ENCODE measurements around the gene AZGP1. TPM values are rescaled to one million over a fixed set of nuclear protein-coding genes. Genes with fewer than 3 reads are reported as not detected.
A peak's percentile ranks its signal among the peaks of the same experiment; 100 is the strongest.
"Not testable (repeated sequence)": the region's sequence is repeated elsewhere in the genome, so short reads cannot be mapped to it uniquely, and the experiment has no call there.

Gene AZGP1
- total and polyA plus RNA-seq, 4 experiments from 2014 or later = not detected

DNA sequence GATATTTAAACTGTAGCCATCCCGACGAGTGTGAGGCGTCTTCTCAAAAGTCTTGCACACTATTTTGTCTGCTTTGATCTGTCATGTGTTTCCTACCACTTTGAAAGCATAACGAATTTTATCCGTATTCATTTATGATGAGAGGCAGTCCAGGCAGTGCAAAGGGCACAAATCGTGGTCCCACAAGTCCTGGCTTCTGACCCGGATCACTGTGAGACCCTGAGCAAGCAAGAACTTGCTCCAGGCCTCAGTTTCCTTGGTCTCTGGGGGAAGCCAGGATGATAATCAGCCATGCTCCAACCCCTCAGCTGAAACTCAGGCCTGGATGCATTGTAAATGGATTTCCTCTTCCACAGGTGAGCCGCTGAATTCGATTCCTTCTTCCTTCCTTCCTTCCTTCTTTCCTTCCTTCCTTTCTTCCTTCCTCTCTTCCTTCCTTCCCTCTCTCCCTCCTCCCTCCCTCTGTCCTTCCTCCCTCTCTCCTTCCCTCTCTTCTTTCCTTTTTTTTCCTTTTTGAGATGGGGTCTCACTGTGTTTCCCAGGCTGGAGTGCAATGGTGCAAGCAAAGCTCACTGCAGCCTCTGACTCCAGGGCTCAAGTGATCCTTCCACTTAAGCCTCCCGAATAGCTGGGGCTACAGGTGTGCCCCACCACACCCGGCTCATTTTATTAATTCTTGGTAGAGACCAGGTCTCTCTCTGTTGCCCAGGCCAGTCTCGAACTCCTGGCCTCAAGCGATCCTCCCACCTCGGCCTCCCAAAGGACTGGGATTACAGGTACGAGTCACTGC lies 21.1 kb upstream of the AZGP1 start:
- peaks cover 8 to 15% (median 12%) of the 10 kb centered on the region in 4 donors for H3K4me1 Mint-ChIP-seq
- CTCF ChIA-PET (ENCODE audit: partially characterized antibody) = interaction anchor here (0.7 to 12.8 kb wide), 9 partner anchors 11 to 664 kb away, joined by 3 to 268 read pairs (median 3); partner anchors contain the start of genes GJC3 and TRIM4
- peak overlapping the region; percentile 69 to 95 (median 90) for H3K27ac Mint-ChIP-seq
- Histone ChIP-seq H3K9me3 (ENCODE audit: control insufficient read depth in 1 of 2, low read length in 2 of 2) (no peaks in the 10 kb centered on the region), H3K27ac (ENCODE audit: low read depth, low read length) (peak overlapping the region; percentile 3), H3K4me3 (ENCODE audit: low read length in 2 of 2) (peak overlapping the region in 1 of 2 donors; percentile 43), H3K36me3 (ENCODE audit: insufficient read depth, low read length) (no peaks in the 10 kb centered on the region), H3K27me3 (ENCODE audit: insufficient read depth, low read length) (no peaks in the 10 kb centered on the region), H3K4me1 (ENCODE audit: insufficient read depth, low read length) (peaks cover 18% of the 10 kb centered on the region)
- H3K36me3 Mint-ChIP-seq = no peaks in the 10 kb centered on the region
- H3K27me3 Mint-ChIP-seq = no peaks in the 10 kb centered on the region
- POLR2A ChIA-PET (ENCODE audit: partially characterized antibody) = interaction anchor here (0.6 to 3.7 kb wide), 9 partner anchors 19 to 130 kb away, joined by 3 to 38 read pairs (median 6); partner anchors contain the start of genes AP4M1, MBLAC1, TRIM4 and ZKSCAN1
- H3K4me3 Mint-ChIP-seq = peak overlapping the region; percentile 58 to 80 (median 75)
- no peaks in the 10 kb centered on the region for H3K9me3 Mint-ChIP-seq
- intact Hi-C loops (cut with micrococcal nuclease) = loop anchor here (1.0 kb wide), 3 partner anchors 18 to 84 kb away; partner anchors contain the start of genes ZKSCAN1, ZNF3 and ZSCAN21
- DNase-seq = no peak

GRCh38 chr7:99994819-99995218 lies 19.0 kb upstream of the AZGP1 start:
- Histone ChIP-seq H3K27ac (ENCODE audit: low read depth, low read length) (no peak overlapping the region), H3K4me3 (ENCODE audit: low read length in 2 of 2) (no peak overlapping the region), H3K36me3 (ENCODE audit: insufficient read depth, low read length) (no peaks in the 10 kb centered on the region), H3K4me1 (ENCODE audit: insufficient read depth, low read length) (peaks cover 18% of the 10 kb centered on the region), H3K9me3 (ENCODE audit: control insufficient read depth in 1 of 2, low read length in 2 of 2) (no peaks in the 10 kb centered on the region), H3K27me3 (ENCODE audit: insufficient read depth, low read length) (no peaks in the 10 kb centered on the region)
- peak overlapping the region in 1 of 7 donors; percentile 32 for H3K27ac Mint-ChIP-seq
- intact Hi-C loops (cut with micrococcal nuclease) = no loop called here
- ChIA-PET POLR2A (ENCODE audit: partially characterized antibody) (no interaction called here), CTCF (ENCODE audit: partially characterized antibody) (interaction anchor here (1.0 to 12.8 kb wide), 3 partner anchors 20 to 136 kb away, joined by 4 to 268 read pairs (median 56); partner anchors contain the start of genes TRIM4 and ZKSCAN1)
- H3K36me3 Mint-ChIP-seq = no peaks in the 10 kb centered on the region
- peaks cover 2% of the 10 kb centered on the region in 2 donors for H3K27me3 Mint-ChIP-seq
- no peak for DNase-seq
- H3K4me3 Mint-ChIP-seq = no peak overlapping the region
- H3K4me1 Mint-ChIP-seq = peaks cover 13 to 19% (median 15%) of the 10 kb centered on the region in 4 donors
- H3K9me3 Mint-ChIP-seq = no peaks in the 10 kb centered on the region

GRCh38 chr7:99992330-99993038 lies 16.7 kb upstream of the AZGP1 start:
- intact Hi-C loops (cut with micrococcal nuclease) = no loop called here
- Mint-ChIP-seq H3K9me3 (no peaks in the 10 kb centered on the region), H3K27me3 (peaks cover 2 to 5% of the 10 kb centered on the region in 2 donors), H3K27ac (no peak overlapping the region), H3K4me3 (no peak overlapping the region), H3K4me1 (peaks cover 6 to 11% (median 9%) of the 10 kb centered on the region in 4 donors), H3K36me3 (no peaks in the 10 kb centered on the region)
- H3K4me3 ChIP-seq (ENCODE audit: low read length in 2 of 2) = no peak overlapping the region
- H3K9me3 ChIP-seq (ENCODE audit: control insufficient read depth in 1 of 2, low read length in 2 of 2) = no peaks in the 10 kb centered on the region
- ChIA-PET CTCF (ENCODE audit: partially characterized antibody) (interaction anchor here (1.3 to 12.8 kb wide), 8 partner anchors 13 to 138 kb away, joined by 3 to 268 read pairs (median 8); partner anchors contain the start of genes GJC3 and TRIM4), POLR2A (ENCODE audit: partially characterized antibody) (no interaction called here)
- H3K27me3 ChIP-seq (ENCODE audit: insufficient read depth, low read length) = no peaks in the 10 kb centered on the region
- peaks cover 11% of the 10 kb centered on the region for H3K4me1 ChIP-seq (ENCODE audit: insufficient read depth, low read length)
- H3K27ac ChIP-seq (ENCODE audit: low read depth, low read length) = no peak overlapping the region
- no peaks in the 10 kb centered on the region for H3K36me3 ChIP-seq (ENCODE audit: insufficient read depth, low read length)
- DNase-seq = no peak

GRCh38 chr7:99991543-99991942 lies 15.7 kb upstream of the AZGP1 start:
- H3K9me3 ChIP-seq (ENCODE audit: control insufficient read depth in 1 of 2, low read length in 2 of 2); H3K27me3 Mint-ChIP-seq; H3K27ac Mint-ChIP-seq; H3K27ac ChIP-seq (ENCODE audit: low read depth, low read length); POLR2A ChIA-PET (ENCODE audit: partially characterized antibody); H3K4me1 Mint-ChIP-seq; H3K36me3 Mint-ChIP-seq; H3K27me3 ChIP-seq (ENCODE audit: insufficient read depth, low read length); H3K9me3 Mint-ChIP-seq; H3K36me3 ChIP-seq (ENCODE audit: insufficient read depth, low read length); H3K4me3 Mint-ChIP-seq; DNase-seq; H3K4me3 ChIP-seq (ENCODE audit: low read length in 2 of 2); H3K4me1 ChIP-seq (ENCODE audit: insufficient read depth, low read length): not testable (repeated sequence)
- intact Hi-C loops (cut with micrococcal nuclease) = loop anchor here (1.0 kb wide), 1 partner anchor 78 kb away; no protein-coding TSS in a partner anchor
- CTCF ChIA-PET (ENCODE audit: partially characterized antibody) = interaction anchor here (0.7 to 12.8 kb wide), 16 partner anchors 12 to 465 kb away, joined by 3 to 268 read pairs (median 4); partner anchors contain the start of genes MBLAC1 and TRIM4

DNA sequence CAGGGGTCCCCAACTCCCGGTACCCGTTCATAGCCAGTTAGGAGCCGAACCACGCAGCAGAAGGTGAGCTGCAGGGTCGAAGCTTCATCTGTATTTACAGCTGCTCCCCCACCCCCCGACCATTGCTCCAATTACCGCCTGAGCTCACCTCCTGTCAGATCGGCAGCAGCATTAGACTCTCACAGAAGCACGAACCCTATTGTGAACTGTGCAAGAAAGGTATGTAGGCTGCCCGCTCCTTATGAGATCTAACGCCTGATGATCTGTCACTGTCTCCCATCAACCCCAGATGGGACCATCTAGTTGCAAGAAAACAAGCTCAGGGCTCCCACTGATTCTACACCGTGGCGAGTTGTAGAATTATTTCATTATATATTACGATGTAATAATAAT lies 14.6 kb upstream of the AZGP1 start:
- Mint-ChIP-seq H3K4me3 (no peak overlapping the region), H3K36me3 (no peaks in the 10 kb centered on the region), H3K27me3 (peaks cover 2 to 5% of the 10 kb centered on the region in 2 donors), H3K27ac (no peak overlapping the region), H3K9me3 (no peaks in the 10 kb centered on the region), H3K4me1 (peaks cover 0 to 6% (median 4%) of the 10 kb centered on the region in 4 donors)
- H3K27ac ChIP-seq (ENCODE audit: low read depth, low read length) = no peak overlapping the region
- no peaks in the 10 kb centered on the region for H3K36me3 ChIP-seq (ENCODE audit: insufficient read depth, low read length)
- CTCF ChIA-PET (ENCODE audit: partially characterized antibody) = interaction anchor here (0.8 to 12.8 kb wide), 22 partner anchors 11 to 464 kb away, joined by 3 to 268 read pairs (median 3); partner anchors contain the start of genes GJC3, MBLAC1 and TRIM4
- POLR2A ChIA-PET (ENCODE audit: partially characterized antibody) = interaction anchor here (1.1 kb wide), 1 partner anchor 71 kb away, joined by 4 read pairs; the partner anchor contains the start of gene TRIM4
- intact Hi-C loops (cut with micrococcal nuclease) = no loop called here
- H3K4me3 ChIP-seq (ENCODE audit: low read length in 2 of 2) = no peak overlapping the region
- H3K27me3 ChIP-seq (ENCODE audit: insufficient read depth, low read length) = no peaks in the 10 kb centered on the region
- H3K4me1 ChIP-seq (ENCODE audit: insufficient read depth, low read length) = peaks cover 3% of the 10 kb centered on the region
- DNase-seq = peak in 1 of 5 donors; percentile 2
- no peaks in the 10 kb centered on the region for H3K9me3 ChIP-seq (ENCODE audit: control insufficient read depth in 1 of 2, low read length in 2 of 2)

DNA sequence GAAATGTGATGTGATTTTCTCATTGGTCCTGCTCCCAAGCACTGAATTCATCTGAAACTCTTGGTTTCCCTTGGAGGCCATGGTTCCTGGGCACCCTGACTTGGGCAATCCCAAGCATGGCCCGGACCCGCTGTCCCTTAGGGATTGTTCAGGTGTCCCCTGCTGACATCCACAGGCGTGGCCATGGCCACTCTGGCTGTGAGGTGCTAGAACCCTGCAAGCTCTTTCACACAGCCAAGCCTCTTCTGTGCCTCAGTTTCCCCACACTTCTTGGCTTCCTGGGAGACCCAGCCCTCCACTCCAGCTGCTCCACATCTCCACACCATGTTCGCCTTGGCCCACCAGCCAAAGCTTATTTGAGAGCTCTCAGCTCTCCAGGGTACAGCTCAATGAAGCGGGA lies 12.0 kb upstream of the AZGP1 start:
- Histone ChIP-seq H3K36me3 (ENCODE audit: insufficient read depth, low read length) (no peaks in the 10 kb centered on the region), H3K27me3 (ENCODE audit: insufficient read depth, low read length) (no peaks in the 10 kb centered on the region), H3K27ac (ENCODE audit: low read depth, low read length) (no peak overlapping the region), H3K4me1 (ENCODE audit: insufficient read depth, low read length) (no peaks in the 10 kb centered on the region), H3K9me3 (ENCODE audit: control insufficient read depth in 1 of 2, low read length in 2 of 2) (no peaks in the 10 kb centered on the region), H3K4me3 (ENCODE audit: low read length in 2 of 2) (no peak overlapping the region)
- no peaks in the 10 kb centered on the region for H3K9me3 Mint-ChIP-seq
- ChIA-PET POLR2A (ENCODE audit: partially characterized antibody) (no interaction called here), CTCF (ENCODE audit: partially characterized antibody) (interaction anchor here (0.6 to 12.8 kb wide), 5 partner anchors 9 to 258 kb away, joined by 3 to 268 read pairs (median 9); partner anchors contain the start of gene TRIM4)
- peak overlapping the region in 2 of 7 donors; percentile 37 to 66 for H3K27ac Mint-ChIP-seq
- no peak for DNase-seq
- no peaks in the 10 kb centered on the region for H3K36me3 Mint-ChIP-seq
- peaks cover 5 to 9% of the 10 kb centered on the region in 2 donors for H3K27me3 Mint-ChIP-seq
- no peak overlapping the region for H3K4me3 Mint-ChIP-seq
- peaks cover 0 to 6% (median 4%) of the 10 kb centered on the region in 4 donors for H3K4me1 Mint-ChIP-seq
- intact Hi-C loops (cut with micrococcal nuclease) = no loop called here

All from CD4-positive, alpha-beta memory T cell (primary cell).